H7 (cell line): Measurements from ENCODE around the gene ELMO3. TPM values are rescaled to one million over a fixed set of nuclear protein-coding genes. Genes with fewer than 3 reads are reported as not detected.

ENCODE experiments used
- DNase-seq: peaks from one replicate; pipeline ENCODE4 v3.0.0; 2012
- H3K27me3 ChIP-seq: 2 replicates; pipeline ENCODE4 v1.6.0; 2011; ENCODE audit warnings: mild to moderate bottlenecking, low read length; ENCODE audit not compliant: control insufficient read depth, insufficient read depth
- H3K36me3 ChIP-seq: replicated peaks from 2 replicates; pipeline ENCODE4 v1.5.1; 2011; ENCODE audit warnings: low read length; ENCODE audit not compliant: control insufficient read depth, insufficient read depth
- H3K4me3 ChIP-seq: 2 replicates; pipeline ENCODE4 v1.5.1; 2011; ENCODE audit warnings: low read depth, mild to moderate bottlenecking, control low read depth, low read length, moderate library complexity; ENCODE audit not compliant: insufficient read depth
- total RNA-seq: library from RNA; depleted of rRNA; stranded (reverse); fragments of >200 nt; shearing (Covaris generic); gene quantifications from 2 replicates; pipeline ENCODE4 v1.2.3, GENCODE V29; 2014

Gene ELMO3
- total RNA-seq, 1 experiment from 2014 or later, result 11.4 TPM

DNA sequence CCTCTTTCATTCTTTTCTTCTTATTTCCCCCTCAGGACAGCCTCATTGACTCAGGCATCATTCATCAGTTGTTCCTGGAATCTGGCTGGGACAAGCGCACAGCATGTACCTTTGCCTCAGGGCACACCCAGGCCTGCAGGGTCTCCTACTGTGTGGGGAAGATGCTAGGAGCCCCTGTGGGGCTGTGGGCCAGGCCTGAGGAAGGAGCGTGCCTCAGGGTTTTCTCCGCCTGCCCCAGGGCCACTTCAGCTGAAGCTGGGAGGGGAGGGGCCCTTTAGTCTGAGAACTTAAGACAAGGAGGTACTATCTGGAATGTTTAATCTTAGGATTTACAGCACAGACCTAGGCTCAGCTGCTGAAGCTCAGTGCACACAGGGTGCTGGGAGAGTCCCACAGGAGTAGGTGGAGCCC lies 7.9 kb downstream of the ELMO3 start:
- DNase-seq, result no peak
- no peaks in the 10 kb centered on the region; the same call in 1 of the 2 replicates for H3K36me3 ChIP-seq

DNA sequence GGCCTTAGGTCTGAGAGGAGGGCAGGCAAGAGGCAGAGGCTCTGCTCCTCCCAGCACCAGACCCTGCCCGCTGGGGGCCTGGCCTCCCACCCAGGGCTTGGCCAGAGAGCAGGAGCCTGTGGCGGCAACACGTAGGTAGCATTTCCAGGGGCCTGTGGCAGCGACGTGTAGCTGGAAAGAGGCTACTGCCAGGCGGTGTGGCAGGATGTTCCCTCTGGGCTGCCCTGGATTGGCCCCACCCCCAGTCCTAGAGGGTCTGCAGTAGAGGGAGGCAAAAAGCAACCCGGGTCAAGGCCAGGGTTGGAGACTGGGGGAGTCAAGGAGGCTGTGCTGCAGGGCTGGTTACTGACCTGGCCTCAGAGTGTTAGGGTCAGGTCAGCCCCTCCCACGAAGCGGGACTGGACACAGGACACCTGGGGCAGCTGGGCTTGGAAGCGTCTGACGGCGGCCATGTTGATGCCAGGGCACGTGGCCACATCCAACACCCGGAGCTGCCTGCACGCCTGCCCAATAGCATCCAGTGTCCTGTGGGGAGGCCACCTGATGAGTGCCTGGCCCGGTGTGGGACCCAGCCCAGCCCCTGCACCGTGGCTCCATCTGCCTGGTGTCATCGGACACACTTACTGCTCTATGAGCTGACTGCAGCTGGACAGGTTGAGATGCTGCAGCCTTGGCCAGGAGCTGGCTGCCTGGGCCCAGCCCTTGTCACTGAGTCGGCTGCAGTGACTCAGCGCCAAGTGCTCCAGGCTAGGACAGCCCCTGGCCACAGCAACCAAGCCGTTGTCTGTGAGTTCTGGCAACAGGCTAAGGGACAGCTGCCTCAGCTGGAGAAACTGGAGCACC lies 8.5 kb downstream of the ELMO3 start:
- Histone ChIP-seq H3K4me3 (no peak overlapping the region), H3K27me3 (no peaks in the 10 kb centered on the region; the same call in 1 of the 2 replicates), H3K36me3 (no peaks in the 10 kb centered on the region; the same call in 1 of the 2 replicates)
- DNase-seq, result peak; percentile 74

More for the DNA sequence above, 7.9 kb downstream of the ELMO3 start:
- H3K4me3 ChIP-seq, result no peak overlapping the region
- no peaks in the 10 kb centered on the region; the same call in 1 of the 2 replicates for H3K27me3 ChIP-seq

- no peaks in the 10 kb centered on the region; the same call in 1 of the 2 replicates for H3K27me3 ChIP-seq
- H3K36me3 ChIP-seq, result no peaks in the 10 kb centered on the region; the same call in 1 of the 2 replicates
- no peak overlapping the region for H3K4me3 ChIP-seq
- no peak for DNase-seq
These were observed 9.4 kb downstream of the ELMO3 start for GRCh38 chr16:67208154-67208896.

DNA sequence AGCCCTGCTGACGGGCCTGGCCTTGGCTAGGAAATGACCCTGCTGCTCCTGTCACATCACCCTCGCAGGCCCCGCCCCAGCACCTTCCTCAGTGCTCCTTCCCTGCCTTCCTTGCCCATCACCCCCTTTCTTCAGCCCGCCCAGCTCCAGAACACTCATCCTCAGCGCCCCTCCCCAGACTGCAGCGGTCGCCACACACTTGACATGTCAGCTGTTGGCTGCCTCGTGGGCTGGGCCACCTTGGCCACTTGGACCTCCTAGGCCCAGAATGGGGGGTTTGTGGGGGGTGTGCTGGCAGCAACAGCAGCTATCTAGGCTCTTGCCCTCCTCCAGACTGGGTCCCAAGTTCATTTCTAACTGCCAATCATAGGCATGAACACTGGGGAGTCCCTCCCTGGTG lies 10.6 kb downstream of the ELMO3 start:
- DNase-seq, result no peak
- Histone ChIP-seq H3K36me3 (no peaks in the 10 kb centered on the region), H3K27me3 (no peaks in the 10 kb centered on the region; the same call in 1 of the 2 replicates), H3K4me3 (no peak overlapping the region)

DNA sequence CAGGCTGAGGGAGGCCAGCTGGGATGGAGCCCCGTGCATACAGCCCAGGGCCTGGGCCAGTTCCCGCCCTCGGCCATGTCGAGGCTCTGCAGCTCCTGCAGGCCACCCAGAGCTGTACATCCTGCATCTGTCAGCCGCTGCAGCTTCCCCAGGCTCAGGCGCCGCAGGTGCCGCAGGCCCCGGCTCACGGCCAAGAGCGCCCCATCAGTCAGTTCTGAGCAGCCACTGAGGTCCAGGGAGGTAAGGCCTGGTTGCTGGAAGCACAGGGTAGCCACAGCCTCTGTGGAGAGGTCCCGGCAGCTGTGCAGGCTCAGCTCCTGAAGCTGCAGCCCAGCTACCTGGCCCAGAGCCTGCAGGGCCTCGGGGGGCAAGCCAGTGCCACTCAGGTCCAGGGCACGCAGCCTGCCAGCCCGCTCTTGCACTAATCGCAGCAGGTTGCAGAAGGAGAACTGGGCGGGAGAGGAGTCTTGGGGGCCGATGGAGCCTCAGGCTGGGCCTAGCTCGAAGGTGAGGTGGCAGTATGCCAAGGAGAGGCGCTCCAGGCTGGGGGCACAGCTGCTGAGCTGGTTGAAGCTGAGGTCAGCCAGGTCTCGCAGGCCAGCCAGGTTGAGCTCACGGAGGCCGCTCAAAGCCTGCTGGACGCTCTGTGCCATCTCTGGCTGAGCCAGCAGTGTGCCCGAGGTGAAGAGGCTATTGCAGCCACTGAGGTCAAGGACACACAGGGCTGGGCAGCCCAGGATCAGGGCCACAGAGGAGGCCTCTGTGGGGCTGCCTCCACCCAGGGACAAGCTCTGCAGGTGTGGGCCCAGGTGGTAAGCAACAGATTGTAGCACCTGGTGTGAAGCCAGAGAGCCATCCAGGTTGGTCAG lies 11.4 kb downstream of the ELMO3 start:
- peak; percentile 73 for DNase-seq
- Histone ChIP-seq H3K4me3 (no peak overlapping the region), H3K36me3 (no peaks in the 10 kb centered on the region), H3K27me3 (no peaks in the 10 kb centered on the region; the same call in 1 of the 2 replicates)

DNA sequence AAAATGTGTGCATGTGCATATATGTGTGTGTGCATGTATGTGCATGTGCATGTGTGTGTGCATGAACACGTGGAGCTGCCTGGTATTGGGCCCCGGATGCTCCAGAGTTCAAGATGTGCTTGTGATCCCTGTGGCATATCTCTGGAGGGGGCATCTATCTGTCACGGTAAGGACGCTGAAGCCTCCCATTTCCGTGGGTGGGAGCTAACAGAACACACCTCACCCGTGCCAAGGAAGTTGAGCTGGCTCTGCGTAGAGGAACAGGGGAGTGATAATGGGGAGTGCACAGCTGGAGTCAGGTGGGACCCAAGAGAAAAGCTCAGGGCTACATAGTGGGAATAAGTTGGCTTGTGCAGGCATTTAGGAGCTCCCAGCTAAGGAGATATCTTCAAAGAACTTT lies 12.7 kb downstream of the ELMO3 start:
- no peak for DNase-seq
- Histone ChIP-seq H3K36me3 (no peaks in the 10 kb centered on the region), H3K27me3 (no peaks in the 10 kb centered on the region; the same call in 1 of the 2 replicates), H3K4me3 (no peak overlapping the region)

DNA sequence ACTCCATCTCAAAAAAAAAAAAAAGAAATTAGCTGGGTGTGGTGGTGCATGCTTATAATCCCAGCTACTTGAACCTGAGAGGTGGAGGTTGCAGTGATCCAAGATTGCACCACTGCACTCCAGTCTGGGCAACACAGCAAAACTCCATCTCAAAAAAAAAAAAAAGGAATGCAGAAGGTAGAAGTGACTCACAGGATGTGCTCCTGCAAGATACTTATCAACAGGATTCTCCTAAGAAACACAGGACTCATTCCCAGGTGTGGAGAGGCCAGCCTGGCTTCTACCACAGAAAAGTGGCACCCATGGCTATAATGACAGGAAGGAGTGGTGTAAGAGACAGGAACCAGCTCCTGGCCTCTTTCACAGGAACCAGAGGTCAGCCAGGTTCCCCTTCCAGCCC lies 13.8 kb downstream of the ELMO3 start:
- Histone ChIP-seq H3K36me3 (no peaks in the 10 kb centered on the region), H3K4me3 (no peak overlapping the region)
- no peak for DNase-seq

DNA sequence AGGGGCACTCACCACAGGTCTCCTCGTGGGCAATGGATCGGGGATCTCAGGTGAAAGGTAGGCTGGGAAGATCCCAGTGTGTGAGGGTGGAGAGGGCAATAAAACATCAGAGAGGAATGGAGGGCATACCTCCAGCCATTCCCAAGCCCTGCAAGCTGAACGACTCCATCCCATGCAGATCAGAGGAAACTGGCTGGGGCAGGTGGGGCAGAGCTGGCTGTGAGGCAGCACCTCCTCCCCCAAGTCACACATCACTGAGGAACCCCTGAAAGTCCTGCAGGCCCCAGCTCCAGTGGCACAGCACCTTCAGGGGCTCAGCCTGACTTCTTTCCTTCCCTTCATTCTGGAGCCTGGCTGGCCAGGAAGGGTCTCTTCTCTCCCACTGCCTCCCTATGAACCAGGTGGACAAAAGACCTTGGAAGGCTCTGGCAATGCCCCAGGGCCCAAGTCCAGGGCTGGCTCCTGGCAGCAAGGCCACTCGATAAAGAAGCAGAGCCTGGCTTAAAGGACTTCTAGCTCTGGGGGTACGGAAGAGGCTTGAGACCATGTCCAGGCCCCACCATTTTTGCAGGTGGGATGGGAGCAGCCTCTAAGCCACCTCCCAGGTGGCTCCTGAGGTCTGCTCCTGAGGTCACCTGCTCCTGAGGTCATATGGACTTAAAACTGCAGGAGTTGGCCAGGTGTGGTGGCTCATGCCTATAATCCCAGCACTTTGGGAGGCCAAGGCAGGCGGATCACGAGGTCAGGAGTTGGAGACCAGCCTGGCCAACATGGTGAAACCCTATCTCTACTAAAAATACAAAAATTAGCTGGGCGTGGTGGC lies 14.5 kb downstream of the ELMO3 start:
- Histone ChIP-seq H3K36me3 (no peaks in the 10 kb centered on the region), H3K4me3 (no peak overlapping the region), H3K27me3 (no peaks in the 10 kb centered on the region; the same call in 1 of the 2 replicates)
- DNase-seq, result no peak

More for the DNA sequence above, 13.8 kb downstream of the ELMO3 start:
- no peaks in the 10 kb centered on the region; the same call in 1 of the 2 replicates for H3K27me3 ChIP-seq

- DNase-seq, result peak; percentile 74
- no peak overlapping the region for H3K4me3 ChIP-seq
- no peaks in the 10 kb centered on the region; the same call in 1 of the 2 replicates for H3K27me3 ChIP-seq
- no peaks in the 10 kb centered on the region for H3K36me3 ChIP-seq
These were observed 16.8 kb downstream of the ELMO3 start for GRCh38 chr16:67215706-67216105.

DNA sequence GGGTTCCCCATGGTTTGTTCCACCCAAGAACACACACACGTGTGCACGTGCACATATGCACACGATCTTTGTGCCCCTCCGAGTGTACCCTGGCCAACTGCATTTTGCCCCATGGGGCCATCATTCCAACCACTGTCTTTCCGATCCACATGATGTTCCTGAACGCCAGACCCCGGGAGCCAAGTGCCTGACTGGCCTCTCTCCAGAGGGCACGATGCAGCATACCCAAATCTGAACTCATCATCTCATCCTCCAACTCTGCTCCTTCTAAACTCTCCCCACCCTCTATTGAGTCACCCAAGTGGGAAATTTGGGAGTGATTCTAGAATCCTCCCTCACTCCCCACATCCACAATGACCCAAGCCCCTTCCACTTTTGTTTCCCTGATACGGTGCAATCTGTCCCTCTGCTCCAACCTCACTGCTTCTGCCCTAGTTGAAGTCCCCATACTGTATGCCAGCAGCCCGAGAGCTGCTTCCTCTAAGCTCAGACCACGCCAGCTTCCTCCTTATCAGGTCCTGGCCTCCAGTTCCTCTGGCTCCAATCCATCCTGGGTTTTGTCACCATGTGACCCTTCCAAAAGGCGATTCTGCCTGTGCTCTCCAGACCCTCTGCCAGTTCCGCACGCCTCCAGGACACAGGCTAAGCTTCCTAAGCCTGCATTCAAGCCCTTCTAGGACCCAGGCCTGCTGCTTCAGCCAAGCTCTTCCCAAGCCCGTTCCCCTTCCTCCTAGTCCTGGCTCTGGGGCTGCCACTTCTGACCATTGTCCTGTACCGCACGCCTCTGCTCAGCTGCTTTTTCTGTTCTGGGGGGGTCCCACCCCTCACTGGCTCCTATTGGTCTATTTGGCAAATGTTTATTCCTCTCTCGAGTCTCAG lies 17.9 kb downstream of the ELMO3 start:
- no peak for DNase-seq
- H3K27me3 ChIP-seq, result no peaks in the 10 kb centered on the region; the same call in 1 of the 2 replicates
- H3K36me3 ChIP-seq, result no peaks in the 10 kb centered on the region
- no peak overlapping the region for H3K4me3 ChIP-seq

GRCh38 chr16:67223992-67224391 lies 25.1 kb downstream of the ELMO3 start:
- no peak overlapping the region for H3K4me3 ChIP-seq
- H3K27me3 ChIP-seq, result no peaks in the 10 kb centered on the region
- peaks cover 6% of the 10 kb centered on the region for H3K36me3 ChIP-seq
- no peak for DNase-seq

DNA sequence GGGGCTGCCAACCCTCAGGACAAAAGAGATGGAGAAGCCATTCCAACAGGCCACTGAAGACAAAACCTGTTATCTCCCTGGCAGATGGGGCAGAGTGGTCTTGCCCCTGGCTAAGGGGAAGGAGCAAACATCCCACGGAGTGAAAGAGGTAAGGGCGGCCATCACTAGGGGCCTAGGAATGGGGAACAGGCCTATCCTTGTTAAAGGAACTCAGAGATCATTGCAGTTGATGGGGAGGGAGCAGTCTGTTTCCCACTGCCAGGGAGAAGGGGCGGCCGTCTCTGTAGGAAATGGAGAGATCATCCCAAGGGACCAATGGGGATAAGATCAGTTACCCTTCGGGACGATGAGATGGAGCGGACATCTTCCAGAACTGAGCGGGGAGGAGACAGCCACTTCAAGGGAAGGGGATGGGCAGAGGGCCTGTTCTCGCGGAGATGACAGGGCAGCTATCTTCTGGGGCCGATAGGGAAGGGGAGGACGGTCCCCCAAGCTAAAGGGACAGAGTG lies 27.4 kb downstream of the ELMO3 start:
- Histone ChIP-seq H3K27me3 (no peaks in the 10 kb centered on the region), H3K4me3 (peak overlapping the region; percentile 87), H3K36me3 (peaks cover 24% of the 10 kb centered on the region)
- no peak for DNase-seq
